Embryonic facial prominence (tissue), 1 donor: ENCODE measurements around the gene SLC2A5.
"Not testable (repeated sequence)": the region's sequence is repeated elsewhere in the genome, so short reads cannot be mapped to it uniquely, and the experiment has no call there.

Experiments
- DNase-seq: peaks from one replicate; pipeline ENCODE4 v3.0.0-alpha.2; 2016; ENCODE audit errors: extremely low spot score

SLC2A5 gene, protein sequence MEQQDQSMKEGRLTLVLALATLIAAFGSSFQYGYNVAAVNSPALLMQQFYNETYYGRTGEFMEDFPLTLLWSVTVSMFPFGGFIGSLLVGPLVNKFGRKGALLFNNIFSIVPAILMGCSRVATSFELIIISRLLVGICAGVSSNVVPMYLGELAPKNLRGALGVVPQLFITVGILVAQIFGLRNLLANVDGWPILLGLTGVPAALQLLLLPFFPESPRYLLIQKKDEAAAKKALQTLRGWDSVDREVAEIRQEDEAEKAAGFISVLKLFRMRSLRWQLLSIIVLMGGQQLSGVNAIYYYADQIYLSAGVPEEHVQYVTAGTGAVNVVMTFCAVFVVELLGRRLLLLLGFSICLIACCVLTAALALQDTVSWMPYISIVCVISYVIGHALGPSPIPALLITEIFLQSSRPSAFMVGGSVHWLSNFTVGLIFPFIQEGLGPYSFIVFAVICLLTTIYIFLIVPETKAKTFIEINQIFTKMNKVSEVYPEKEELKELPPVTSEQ

DNA sequence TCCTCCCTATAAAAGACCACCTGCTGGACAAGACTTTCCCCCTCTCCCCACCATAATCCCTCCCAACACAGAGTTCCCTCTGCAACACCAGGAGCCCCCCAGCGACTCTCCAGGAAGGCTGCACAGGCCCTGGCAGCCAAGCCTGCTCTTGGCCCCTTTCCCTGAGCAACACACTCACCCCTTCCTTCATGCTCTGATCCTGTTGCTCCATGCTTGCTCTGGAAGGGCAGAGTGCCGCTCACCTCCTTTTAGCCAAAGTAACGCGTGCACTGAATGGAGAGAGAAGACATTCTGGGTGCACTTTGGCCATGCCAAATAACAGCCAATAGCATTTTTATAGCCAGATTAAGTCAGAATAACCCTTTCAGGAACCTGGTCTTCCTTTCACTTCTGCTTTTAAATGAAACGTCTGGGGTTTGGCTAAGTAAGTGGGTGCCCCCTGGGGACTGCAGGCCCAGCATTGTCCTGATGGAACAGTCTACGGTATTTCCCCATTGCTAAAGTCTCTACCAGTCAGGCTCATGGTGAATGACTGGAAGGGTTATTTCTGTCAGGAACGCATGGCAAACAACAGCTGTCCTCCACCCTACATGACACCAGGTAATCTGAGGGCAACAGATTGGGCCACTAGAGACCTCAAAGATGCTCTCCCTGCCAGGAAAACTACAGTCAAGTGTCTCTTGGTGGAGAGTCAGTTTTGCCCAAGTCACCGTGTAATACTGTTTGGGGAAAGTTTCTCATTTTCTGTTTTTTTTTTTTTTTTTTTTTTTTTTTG, at the start of gene SLC2A5:
TSS of gene SLC2A5 (minus strand) at position 310 of the 775 bp plus-strand sequence. CDS start at position 211, 99 bp downstream.
- DNase-seq: no peak

DNA sequence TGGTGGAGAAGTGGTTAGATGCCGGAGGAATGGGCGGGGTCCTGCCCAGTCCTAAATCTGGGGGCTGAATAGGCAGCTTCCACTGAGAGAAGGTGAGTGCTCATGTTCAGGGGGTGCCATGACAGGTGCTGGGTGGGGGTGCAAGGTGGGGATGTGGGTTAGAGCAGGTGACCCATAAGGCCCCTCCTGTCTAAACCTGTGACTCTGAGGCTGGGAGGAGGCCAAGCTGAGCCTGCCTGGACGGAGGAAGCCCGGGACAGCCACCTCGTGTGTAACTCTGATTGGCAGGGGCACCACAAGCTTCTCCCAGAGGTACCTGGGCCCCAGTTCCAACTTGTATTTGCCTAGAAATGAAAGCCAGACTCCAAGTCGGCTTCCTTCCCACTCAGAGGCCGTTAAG, 48.8 kb upstream of the SLC2A5 start:
- DNase-seq: no peak

DNA sequence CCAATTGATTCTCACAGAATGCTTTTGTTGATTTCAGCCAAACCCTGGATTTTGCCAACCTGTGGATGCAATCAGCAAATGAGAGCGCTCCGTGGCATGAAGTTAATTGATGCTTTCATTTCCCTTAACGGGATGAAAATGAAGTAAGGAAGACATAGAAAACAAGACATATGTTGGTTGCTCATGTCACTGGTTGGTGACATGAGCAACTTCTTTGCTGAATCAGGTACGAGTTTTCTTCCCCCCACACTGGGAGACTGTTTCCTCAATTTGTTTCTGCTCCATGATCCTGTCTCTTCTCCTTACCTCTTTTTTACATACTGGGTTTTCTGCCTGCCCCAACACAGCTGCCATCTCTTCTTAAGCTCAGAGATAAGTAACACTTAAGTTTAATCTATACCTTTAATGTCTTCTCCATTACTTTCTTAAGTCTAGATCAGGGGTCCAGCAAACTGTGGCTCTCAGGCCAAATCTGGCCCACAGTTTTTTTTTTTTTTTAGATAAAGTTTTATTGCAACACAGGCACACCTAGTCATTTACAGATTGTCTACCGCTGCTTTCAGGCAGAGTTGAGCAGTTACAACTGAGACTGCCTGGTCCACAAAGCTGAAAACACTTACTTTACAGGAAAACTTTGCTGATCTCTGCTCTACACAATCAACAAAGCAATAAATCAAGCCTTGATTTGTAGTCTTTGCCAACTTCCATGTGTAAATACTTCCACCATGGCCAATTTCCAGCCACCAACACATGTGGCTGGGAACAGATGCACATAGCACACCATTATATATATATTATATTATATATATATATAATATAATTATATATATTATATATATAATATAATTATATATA, 46.1 kb upstream of the SLC2A5 start:
- no peak for DNase-seq

GRCh38 chr1:9112961-9113880, 43.8 kb upstream of the SLC2A5 start:
- DNase-seq: no peak

GRCh38 chr1:9111957-9112356, 42.5 kb upstream of the SLC2A5 start:
- DNase-seq: no peak

DNA sequence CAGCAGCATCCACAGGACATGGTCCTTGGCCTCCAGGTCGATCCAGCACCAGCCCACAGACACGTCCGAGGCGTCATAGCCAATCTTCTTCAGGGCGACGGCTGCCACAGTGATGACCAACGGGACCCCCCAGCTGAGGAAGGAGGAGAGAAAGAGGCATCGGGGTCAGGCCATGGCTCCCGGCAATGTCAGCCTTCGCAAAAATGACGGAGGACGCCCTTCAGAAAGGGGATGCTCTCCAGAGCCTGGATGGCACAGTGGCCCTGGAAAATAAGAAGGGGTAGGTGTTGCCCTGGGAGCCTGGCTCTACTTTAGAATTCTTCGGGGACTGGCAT, 41.9 kb upstream of the SLC2A5 start:
- no peak for DNase-seq

- DNase-seq: no peak
Measured at GRCh38 chr1:9110669-9111356, 41.4 kb upstream of the SLC2A5 start.

DNA sequence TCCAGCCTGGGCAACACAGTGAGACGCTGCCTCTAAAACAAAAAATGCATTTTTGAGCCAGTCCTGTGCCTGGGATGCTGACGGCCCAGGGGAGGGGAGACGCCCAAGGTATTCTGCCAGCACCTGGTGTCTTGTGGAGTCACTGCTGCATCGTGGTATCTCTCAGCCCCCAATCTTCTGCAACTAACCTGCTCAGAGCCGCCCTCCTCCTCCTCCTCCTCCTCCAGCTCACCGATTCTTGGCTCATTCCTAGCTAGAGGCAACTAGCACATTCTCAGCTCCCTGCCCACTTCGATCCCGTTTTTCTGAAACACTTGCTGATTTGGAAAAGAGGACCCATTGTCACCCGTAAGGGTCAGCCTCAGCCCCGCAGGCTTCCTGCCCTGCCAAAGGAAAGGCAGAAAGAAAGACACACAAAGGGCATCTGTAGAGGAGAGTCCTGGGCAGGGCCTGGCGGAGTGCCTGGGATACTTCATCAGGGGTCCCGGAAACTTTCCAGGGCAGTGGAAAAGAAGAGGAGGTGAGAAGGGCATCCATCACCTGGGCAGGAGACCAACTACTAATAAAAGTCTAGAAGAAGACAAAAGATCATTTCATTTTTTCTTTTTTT, 38.7 kb upstream of the SLC2A5 start:
- DNase-seq: no peak

- no peak for DNase-seq
Measured at GRCh38 chr1:9107136-9107535, 37.7 kb upstream of the SLC2A5 start.

GRCh38 chr1:9106286-9106685, 36.9 kb upstream of the SLC2A5 start:
- DNase-seq: no peak

GRCh38 chr1:9105336-9105867, 36.0 kb upstream of the SLC2A5 start:
- no peak for DNase-seq

- DNase-seq: no peak
Measured at GRCh38 chr1:9101510-9102146, 32.2 kb upstream of the SLC2A5 start.

GRCh38 chr1:9100471-9101043, 31.1 kb upstream of the SLC2A5 start:
- DNase-seq: no peak

DNA sequence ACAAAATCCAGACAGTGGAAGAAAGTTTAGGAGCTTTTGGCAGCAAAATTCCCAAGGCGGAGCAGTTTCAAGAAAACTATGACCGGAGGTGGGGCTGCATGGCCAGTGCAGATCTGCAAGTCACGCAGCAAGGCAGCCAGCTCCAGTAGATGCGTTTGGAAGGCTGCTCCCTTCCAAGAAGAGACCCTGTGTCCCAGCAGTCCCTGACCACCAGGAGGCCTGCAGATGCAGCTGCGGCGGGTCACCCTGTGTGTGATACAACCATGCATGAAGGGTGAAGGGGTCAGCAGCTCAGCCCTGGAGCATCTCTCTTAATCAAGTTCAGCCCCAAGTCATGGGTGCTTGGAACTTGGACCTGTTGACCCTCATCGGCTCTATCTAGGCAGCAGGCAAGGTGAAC, 30.1 kb upstream of the SLC2A5 start:
- DNase-seq: no peak

- DNase-seq: no peak
Measured at GRCh38 chr1:9097947-9098705, 28.7 kb upstream of the SLC2A5 start.

DNA sequence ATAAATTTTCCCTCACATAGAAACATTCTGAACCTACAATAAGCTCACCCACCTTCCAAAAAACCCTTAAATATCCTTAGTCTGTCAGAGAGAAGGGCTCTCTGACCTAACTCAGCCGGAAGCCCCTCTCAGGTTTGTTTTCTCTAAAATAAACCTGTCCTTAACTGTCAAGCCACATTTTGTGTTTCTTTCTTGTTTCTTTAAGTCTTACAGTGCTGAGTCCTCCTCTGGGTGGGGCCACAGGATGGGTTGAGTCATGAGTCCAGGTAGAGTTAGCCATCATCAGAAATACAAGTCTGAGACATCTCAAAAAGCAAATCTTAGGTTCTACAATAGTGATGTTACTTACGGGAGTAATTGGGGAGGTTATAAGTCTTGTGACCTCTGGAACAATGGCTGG, 26.4 kb upstream of the SLC2A5 start:
- no peak for DNase-seq

DNA sequence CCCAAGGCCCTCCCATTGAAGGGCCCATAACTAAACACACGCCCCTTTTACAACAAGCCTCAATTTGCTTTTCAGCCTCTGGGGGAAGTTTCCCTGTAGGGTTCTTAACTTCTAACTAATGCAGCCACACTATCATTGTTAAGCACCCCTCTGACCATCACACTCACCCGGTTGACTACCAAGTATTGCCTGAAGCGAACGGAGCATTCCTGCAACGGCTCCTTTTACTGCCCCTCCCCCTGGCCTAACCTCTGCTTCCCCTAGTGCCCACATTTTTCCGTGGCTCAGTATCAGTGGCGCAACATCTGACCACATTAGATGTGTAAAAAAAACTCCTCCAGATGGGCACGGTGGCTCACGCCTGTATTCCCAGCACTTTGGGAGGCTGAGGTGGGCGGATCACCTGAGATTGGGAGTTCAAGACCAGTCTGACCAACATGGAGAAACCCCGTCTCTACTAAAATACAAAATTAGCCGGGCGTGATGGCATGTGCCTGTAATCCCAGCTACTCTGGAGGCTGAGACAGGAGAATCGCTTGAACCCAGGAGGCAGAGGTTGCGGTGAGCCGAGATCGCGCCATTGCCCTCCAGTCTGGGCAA, 24.7 kb upstream of the SLC2A5 start:
- DNase-seq: not testable (repeated sequence)

DNA sequence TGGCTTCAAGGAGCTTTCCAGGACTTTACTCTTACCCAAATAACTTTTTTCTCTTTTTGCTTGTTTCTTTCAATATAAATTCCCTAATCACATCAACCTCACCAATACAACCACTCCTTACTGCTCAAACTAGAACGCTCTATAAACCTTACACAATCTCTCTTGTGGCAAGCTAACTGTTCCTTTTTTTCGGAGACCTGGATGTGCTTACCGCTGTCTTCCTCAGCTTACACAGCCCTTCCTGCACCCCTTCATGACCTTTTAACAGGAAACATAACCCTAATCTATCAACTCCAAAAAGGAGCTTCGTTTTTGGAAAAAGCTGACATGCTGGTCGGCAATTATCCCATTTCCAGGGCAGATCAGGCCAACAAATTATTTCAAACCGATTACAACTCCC, 24.1 kb upstream of the SLC2A5 start:
- DNase-seq: no peak
